HG02623 (cell line): Measurements from ENCODE around the gene FLNB.
A peak's percentile ranks its signal among the peaks of the same experiment; 100 is the strongest.

Source experiments
- ATAC-seq: cut with Tn5 transposase; IDR thresholded peaks from one replicate; pipeline ENCODE4 v1.9.1; 2021; ENCODE audit warnings: moderate library complexity; ENCODE audit not compliant: unreplicated experiment

Gene FLNB, protein sequence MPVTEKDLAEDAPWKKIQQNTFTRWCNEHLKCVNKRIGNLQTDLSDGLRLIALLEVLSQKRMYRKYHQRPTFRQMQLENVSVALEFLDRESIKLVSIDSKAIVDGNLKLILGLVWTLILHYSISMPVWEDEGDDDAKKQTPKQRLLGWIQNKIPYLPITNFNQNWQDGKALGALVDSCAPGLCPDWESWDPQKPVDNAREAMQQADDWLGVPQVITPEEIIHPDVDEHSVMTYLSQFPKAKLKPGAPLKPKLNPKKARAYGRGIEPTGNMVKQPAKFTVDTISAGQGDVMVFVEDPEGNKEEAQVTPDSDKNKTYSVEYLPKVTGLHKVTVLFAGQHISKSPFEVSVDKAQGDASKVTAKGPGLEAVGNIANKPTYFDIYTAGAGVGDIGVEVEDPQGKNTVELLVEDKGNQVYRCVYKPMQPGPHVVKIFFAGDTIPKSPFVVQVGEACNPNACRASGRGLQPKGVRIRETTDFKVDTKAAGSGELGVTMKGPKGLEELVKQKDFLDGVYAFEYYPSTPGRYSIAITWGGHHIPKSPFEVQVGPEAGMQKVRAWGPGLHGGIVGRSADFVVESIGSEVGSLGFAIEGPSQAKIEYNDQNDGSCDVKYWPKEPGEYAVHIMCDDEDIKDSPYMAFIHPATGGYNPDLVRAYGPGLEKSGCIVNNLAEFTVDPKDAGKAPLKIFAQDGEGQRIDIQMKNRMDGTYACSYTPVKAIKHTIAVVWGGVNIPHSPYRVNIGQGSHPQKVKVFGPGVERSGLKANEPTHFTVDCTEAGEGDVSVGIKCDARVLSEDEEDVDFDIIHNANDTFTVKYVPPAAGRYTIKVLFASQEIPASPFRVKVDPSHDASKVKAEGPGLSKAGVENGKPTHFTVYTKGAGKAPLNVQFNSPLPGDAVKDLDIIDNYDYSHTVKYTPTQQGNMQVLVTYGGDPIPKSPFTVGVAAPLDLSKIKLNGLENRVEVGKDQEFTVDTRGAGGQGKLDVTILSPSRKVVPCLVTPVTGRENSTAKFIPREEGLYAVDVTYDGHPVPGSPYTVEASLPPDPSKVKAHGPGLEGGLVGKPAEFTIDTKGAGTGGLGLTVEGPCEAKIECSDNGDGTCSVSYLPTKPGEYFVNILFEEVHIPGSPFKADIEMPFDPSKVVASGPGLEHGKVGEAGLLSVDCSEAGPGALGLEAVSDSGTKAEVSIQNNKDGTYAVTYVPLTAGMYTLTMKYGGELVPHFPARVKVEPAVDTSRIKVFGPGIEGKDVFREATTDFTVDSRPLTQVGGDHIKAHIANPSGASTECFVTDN (N-terminal part only)

DNA sequence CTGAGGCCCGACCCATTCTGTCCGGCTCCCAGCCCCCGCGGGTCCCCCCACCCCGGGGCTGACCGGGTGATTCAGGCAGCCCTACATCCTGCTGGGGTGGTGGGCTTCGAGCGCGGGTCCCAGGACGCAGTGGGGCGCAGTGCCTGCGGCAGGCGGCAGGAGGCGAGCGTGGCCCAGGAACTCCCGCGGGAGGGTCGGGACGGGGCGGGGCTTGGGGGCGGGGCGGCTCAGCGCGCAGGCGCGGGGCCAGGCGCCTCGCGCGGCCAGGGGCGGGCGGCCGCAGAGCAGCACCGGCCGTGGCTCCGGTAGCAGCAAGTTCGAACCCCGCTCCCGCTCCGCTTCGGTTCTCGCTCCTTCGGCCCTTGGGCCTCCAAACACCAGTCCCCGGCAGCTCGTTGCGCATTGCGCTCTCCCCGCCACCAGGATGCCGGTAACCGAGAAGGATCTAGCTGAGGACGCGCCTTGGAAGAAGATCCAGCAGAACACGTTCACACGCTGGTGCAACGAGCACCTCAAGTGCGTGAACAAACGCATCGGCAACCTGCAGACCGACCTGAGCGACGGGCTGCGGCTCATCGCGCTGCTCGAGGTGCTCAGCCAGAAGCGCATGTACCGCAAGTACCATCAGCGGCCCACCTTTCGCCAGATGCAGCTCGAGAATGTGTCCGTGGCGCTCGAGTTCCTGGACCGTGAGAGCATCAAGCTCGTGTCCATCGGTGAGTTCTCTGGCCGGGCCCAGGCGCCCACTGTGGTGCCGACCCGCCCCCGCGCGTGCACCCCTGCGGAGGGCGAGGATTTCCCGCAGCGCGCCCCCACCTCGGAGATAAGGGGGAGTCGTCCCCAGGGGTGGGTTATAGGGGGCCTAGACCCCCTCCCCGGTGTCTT is at the start of gene FLNB:
Gene FLNB (plus strand): TSS at position 282 of the 885 bp plus-strand sequence. CDS start 143 bp downstream, at position 425.
- ATAC-seq, result peak; percentile 73

DNA sequence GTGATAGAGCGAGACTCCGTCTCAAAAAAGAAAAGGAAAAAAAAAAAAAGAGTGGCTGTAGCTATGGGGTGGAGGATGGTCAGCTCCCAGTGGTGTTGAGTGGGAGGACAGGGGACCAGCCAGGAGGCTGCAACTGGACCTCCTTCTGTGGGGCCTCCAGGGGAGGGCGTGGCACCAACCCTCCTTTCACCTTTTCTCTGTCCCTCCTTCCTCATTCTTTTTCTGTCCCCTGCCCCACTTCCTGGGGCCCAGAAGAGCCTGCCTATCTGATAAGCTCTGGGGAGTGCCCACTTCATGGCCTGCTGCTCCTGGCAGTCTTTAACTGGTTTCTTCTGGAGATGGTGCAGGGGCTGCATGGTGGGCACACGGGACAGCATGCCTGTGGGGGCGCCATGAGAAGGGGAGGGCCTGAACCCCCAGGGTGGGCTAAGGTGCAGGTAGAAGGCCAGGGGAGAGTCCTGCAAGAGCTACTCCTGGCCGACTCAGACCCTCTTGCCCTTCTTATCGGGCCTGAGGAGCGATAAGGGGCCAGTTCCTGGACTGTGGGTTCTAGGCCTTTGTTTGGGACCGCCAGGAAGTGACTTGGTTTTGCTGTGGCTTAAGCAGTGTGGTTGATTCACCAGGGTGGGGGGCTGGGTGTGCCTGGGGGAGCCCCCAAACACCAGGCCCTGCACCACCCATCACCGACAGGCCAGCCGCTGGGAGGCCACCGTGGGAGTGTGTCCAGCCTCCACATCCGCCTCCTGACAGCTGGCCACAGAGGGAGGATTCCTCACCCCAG is 49.4 kb upstream of the FLNB start:
- ATAC-seq, result no peak

DNA sequence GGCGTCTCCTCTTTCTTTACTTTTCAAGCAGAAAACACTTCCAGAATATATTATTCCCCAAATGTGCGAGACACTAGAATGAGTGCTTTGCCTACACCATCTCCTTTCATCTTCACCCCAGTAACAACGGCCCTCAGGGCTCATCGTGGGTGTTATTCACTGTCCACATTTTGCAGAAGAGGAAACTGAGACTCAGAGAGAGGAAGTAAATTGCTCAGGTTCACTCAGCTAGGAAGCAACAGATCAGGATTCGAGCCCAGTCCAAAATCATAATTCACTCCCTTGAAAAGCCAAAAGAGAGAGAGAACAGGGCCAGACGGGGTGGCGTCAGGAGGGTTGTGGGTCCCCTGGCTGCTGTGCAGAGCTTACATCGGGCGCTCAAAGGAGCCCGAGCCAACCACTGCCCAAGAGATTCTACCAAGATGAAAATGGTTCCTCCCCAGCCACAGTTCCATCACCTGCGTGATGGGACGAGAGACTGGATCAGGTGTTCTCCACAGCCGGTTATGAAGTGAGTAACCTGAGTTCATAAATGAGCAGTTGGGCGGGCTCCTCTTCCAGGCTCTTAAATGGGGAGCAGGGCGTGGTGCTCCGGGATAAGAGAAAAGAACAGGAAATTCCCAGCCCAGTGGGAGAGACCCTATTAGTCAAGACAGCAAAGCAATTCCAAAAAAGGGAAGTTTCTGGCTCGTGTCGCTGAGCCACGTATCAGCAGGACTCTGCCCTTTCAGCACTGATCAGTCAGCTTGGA is 48.6 kb upstream of the FLNB start:
- ATAC-seq, result no peak

DNA sequence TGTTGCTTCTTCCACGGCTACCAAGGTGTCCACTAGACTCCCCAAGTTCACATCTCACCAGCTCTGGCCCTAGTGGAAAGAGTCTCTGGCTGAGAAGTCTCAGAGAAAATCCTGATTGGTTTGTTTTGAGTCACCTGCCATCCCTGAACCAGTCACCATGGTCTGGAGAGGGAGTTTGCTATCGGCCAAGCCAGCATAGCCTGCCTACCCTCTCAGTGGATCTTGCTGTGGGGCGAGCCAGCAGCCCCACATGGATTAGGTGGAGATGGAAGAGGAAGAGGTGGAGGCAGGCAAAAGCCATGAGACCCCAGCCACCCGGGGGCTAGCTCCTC is 48.1 kb upstream of the FLNB start:
- no peak for ATAC-seq

DNA sequence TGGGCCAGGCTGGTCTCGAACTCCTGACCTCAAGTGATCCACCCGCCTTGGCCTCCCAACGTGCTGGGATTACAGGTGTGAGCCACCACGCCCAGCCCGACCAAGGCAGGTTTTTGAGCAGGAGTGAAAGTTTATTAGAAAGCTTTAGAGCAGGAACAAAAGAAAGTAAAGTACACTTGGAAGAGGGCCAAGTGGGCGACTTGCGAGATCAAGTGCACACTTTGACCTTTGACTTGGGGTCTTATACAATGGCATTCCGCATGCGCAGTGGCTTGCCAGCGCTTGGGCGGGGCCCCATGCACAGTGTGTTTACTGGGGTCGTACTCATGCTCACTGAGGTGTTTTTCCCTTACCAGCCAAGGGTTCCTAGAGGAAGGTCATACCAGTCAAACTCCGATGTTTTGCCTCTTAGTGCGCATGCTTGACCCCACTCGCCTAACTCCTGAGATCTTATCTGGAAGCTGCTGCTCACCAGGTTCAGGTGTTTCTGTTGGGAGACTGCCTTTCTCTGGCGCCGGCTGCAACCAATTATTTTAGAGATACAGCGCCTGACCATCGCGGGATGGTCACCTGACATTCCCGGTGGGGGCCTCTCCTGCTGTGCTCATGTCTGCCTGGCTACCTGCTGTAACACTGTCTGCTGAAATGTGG is 46.9 kb upstream of the FLNB start:
- no peak for ATAC-seq

DNA sequence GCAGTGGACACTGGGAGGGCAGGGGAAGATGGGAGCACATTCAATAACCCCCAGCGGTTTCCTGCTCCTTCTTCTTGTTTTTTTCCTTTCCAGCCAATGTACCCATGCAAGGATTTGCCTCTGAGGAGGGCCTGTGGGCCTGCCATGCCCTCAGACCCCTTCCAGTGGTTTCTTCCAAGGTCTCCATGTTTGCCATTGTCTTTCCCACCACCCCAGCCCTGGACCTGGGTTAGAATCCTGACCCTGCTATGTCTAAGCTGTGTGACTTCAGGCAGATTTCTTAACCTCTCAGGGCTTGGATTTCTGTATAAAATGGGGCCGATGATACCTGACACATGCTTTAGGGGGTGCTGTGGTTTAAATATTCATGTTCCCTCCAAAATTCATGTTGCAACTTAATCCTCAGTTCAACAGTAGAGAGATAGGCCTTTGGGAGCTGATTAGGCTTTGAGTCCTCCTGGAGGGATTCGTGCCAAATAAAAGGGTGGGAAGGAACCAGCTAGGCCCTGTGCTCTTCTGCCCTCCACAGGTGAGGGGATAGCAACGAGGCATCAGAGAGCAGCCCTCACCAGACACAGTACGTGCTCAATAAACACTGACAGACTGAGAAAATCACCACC is 46.3 kb upstream of the FLNB start:
- ATAC-seq, result no peak

DNA sequence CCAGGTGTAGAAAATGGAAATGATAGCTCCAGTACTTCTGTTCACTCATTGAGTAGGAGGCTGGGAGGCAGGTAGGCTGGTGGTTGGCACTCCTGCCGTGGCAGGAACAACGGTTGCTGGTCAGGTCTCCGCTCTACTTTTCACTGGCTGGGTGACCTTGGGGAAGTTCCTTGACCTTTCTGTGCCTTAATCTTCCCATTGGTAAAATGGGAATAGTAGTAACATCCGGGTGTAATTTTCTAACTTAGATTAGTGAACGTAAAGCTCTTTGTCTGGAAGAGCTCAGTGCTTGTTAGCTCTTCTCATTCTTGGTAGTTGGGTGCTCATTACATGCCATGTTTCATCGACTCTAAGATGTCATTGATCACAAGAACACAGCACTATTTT is 45.8 kb upstream of the FLNB start:
- no peak for ATAC-seq

DNA sequence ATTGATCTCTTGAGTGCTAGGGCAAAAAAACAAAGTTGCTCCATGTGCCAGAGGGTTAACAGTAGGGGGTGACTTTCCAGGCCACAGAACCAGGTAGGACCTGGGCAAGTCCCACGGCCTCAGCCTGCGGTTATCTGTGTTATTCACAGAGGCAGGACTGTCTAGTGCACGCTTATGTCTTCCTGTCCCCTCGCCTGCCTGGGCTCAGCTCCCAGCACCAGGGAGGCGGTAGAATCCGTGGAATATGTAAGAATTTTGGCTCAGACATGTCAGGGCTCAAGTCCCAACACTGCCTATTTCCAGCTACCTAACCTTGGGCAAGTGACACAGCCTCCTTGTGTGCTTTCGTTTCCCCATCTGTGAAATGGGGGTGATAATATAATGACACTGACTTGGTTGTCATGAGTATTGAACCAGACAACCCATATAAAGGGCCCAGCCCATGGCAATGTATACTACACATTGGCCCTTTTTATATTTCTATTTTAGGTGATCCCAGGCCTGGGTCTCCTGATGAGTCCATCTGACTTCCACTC is 44.3 kb upstream of the FLNB start:
- ATAC-seq, result no peak

DNA sequence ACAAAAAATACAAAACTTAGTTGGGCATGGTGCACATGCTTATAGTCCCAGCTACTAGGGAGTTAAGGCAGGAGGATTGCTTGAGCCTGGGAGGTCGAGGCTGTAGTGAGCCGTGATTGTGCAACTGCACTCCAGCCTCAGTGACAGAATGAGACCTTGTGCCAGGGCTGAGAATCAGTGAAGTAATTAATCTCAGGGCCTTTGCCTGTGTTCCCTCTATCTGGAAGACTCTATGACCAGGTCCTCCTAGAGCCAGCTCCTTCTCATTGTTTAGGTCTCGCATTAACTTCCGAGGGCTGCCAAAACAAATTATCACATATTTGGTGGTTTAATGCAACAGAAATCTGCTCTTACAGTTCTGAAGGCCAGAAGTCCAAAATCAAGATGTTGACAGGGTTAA is 41.4 kb upstream of the FLNB start:
- no peak for ATAC-seq

DNA sequence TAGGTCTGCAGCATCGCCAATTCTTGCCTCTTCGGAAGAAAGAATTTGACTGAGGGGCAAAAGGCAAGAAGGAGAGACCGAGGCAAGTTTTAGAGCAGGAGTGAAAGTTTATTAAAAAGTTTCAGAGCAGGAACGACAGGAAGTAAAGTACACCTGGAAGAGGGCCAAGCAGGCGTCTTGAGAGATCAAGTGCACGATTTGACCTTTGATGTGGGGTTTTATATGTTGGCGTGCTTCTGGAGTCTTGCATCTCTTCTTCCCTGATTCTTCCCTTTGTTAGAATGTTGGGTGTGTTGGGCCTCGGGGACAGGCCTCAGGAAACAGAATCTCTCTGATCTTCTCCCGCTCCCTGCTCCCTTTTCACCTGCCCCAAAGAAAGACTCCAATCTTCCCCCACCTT is 40.6 kb upstream of the FLNB start:
- no peak for ATAC-seq

DNA sequence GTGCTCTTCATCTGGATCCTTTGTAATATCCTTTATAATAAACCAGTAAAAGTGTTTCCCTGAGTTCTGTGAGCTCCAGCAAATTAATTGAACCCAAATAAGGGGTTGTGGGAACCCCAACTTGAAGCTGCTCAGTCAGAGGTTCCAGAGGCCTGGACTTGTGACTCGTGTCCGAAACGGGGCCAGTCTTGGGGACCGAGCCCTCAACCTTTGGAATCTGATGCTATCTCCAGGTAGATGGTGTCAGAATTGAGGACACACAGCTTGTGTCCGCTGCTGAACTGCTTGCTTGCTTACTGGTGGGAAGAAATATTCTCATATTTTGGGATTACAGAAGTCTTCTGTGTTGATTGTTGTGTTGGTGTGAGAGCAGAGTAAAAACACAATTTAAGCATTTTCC is 39.7 kb upstream of the FLNB start:
- ATAC-seq, result no peak

DNA sequence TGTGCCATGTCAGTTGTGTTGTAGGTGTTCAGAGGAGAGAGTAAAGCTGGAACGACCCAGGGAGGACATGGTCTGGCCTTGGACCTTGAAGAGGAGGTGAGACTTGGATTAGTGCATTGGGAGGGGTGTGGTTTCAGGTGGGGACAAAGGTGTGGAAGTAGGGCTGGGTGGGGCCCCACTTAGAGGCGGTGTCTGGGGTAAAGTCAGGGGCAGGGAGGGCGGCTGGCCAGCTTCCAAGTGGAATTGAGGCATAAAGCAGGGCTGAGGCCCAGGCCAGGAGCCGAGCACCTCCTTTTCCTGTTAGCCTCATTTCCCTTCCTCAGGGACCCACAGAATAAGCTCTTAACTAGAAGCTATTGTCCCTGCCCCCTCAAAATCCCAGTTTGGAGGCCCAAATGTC is 36.2 kb upstream of the FLNB start:
- ATAC-seq, result no peak

DNA sequence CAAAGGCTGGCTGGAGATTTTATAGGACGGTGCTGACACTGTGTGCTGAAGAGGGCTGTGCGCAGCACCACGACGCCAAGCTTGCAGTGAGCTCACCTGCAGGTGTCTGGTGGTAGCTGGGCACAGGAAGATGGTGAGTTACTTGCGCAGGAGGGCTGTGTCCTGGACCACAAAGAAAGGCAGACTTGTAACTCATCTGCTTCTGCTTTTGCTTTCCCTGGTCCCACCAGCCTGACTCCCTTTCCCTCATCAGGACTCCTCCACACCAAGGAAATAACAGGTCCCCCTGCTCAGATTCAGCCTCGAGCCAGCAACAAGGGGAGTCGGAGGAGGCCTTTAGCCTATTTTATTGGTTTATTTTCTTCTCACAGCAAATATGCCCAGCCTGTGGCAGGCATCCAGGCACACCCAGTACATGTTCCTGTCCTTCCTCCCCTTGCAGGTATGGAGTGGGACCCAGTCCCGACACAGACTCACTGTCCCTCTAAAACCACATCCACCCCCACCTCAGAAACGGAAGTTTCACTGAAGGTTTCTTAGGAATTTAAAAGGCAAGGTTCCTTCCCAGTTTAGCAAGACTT is 35.6 kb upstream of the FLNB start:
- no peak for ATAC-seq

DNA sequence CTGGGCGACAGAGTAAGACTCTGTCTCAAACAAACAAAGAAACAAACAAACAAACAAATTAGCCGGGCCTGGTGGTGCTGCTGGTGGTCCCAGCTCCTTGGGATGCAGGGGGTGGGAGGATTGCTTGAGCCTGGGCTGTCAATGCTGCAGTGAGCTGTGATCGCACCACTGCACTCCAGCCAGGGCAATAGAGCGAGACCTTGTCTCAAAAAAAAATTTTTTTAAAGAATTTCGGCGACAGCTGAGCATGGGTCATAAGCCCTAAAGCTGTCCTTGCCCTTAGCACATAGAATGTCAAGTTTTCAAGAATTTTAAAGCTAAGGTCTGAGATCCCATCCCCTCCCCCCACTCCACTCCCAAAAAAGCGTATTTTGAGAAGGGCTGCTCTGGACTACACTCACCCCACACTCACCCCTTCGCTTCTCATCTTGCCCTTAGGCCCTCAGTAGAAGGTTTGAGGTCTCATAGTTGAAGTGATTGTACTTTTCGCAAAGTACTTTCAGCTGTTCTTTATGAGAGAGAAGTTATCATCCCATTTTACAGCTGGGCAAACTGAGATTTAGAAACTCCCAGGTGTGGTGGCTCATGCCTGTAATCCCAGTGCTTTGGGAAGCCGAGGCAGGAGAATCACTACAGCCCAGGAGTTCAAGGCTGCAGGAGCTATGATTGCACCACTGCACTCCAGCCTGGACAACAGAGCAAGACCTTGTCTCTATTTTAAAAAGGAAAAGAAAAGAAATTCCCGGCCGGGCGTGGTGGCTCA is 34.3 kb upstream of the FLNB start:
- ATAC-seq, result no peak

DNA sequence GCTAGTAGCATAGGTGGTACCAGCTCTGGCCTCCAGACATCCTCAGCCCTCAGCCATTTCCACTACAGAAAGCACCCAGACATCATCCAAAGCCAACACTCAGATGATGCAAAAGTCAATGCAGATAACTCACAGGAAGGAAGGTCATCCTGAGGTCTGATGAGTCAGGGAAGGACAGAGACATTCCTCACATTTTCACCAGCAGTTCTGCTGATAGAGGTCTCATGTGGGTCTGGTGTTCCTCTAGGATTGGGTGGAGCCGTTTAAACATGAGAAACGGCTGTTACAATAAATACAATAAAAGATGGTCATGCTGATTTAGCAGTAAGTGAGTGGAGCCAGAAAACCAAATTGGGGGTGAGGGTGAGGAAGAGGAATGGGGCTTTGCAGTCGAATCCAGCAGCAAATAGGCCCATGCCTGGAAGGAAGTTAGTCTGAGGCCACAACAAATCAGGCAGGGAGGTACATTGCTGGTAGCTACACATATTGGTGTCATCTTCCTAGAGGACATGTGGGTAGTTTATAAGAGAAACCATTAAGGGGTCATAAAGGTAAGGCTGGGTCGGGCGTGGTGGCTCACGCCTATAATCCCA is 33.3 kb upstream of the FLNB start:
- ATAC-seq, result no peak

DNA sequence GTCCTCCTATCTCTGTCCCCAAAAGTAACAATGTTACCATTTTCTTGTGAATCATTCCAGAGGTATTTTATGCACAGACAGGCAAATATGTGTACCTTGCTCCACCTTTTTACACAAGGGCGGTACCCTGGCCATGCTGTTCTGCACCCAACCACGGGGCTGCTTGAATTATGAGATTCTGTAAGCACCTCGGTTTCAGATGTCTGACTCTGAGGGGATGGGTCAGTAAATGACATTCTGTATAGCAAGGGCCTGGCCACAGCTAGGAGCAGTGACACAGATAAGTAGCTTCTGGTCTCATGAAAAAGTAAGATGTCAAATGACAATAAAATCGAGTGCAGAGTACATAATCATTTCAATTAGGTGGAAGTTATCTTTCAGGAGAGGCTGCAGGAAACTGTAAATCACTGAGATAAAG is 30.4 kb upstream of the FLNB start:
- ATAC-seq, result no peak
